Measurements from ENCODE around the gene PALM. TPM values are rescaled to one million over a fixed set of nuclear protein-coding genes. Genes with fewer than 3 reads are reported as not detected.
A peak's percentile ranks its signal among the peaks of the same experiment; 100 is the strongest.

The PALM gene
- polyA plus RNA-seq, 2 of the 4 experiments (the other 2 are of a cell fraction), result 3.0 to 15.7 TPM

- H3K27ac ChIP-seq, result peak within 1 kb of the TSS; percentile 99 to 100
- H3K9me3 ChIP-seq, result no peaks in the 10 kb centered on the region
- peak within 1 kb of the TSS; percentile 98 for H3K4me2 ChIP-seq
- FAIRE-seq, result no peak
- TF ChIP-seq E2F6 (IDR thresholded peaks at IDR 0.05; ENCODE audit: borderline replicate concordance, low read depth) (peak; percentile 34; the same call in 1 of the 2 replicates), BCL3 (IDR thresholded peaks at IDR 0.05) (peak; percentile 52; the same call in 1 of the 3 replicates), BHLHE40 (IDR thresholded peaks at IDR 0.05; ENCODE audit: low read depth, low read length) (peak; percentile 36; the same call in 1 of the 2 replicates), KDM1A (IDR thresholded peaks at IDR 0.05; ENCODE audit: low read depth) (no peak), POLR2A (IDR thresholded peaks at IDR 0.05; ENCODE audit: low read length) (peak; percentile 45), RARB (CRISPR knock-in tag; IDR thresholded peaks at IDR 0.05) (no peak), JUN (IDR thresholded peaks at IDR 0.05) (peak; percentile 47 to 73; a peak in 3 of 5 replicates)
- CTCF ChIA-PET, result interaction anchor here (0.6 to 1.9 kb wide), 7 partner anchors 55 to 260 kb away, joined by 3 to 11 read pairs (median 5); no protein-coding TSS in a partner anchor
- peak; percentile 75 for ATAC-seq
- POLR2A ChIA-PET, result interaction anchor here (0.6 to 1.4 kb wide), 8 partner anchors 14 to 107 kb away, joined by 3 to 8 read pairs (median 4); partner anchors contain the start of genes BSG, FSTL3 and MISP
- WGBS (ENCODE audit: missing lambda C conversion rate), result 0% methylated on average over 10 of the region's 97 CpGs
- peak within 1 kb of the TSS; percentile 100 for H3K4me3 ChIP-seq
- peaks cover 24% of the 10 kb centered on the region; the same call in 2 of the 3 replicates for H3K4me1 ChIP-seq
- DNase-seq (ENCODE audit: low read depth in 1 of 2, low spot score in 1 of 2), result peak; percentile 72 to 87
Observed at GRCh38 chr19:662962-663681, 45.6 kb upstream of the PALM start, which contains the start of gene RNF126. TSS of gene RNF126 (minus strand) at chr19:663214. CDS start at chr19:663121, 93 bp downstream.

- POLR2A ChIA-PET, result interaction anchor here (0.7 to 1.4 kb wide), 7 partner anchors 13 to 108 kb away, joined by 3 to 8 read pairs (median 4); partner anchors contain the start of genes BSG, FSTL3 and MISP
- CTCF ChIA-PET, result interaction anchor here (1.0 to 1.9 kb wide), 6 partner anchors 55 to 79 kb away, joined by 3 to 11 read pairs (median 6); no protein-coding TSS in a partner anchor
- TF ChIP-seq PBX3 (IDR thresholded peaks at IDR 0.05) (no peak), JUN (IDR thresholded peaks at IDR 0.05) (no peak), HDAC2 (IDR thresholded peaks at IDR 0.05) (no peak), RARB (CRISPR knock-in tag; IDR thresholded peaks at IDR 0.05) (no peak), SMC3 (IDR thresholded peaks at IDR 0.05) (no peak), TFCP2L1 (CRISPR knock-in tag; IDR thresholded peaks at IDR 0.05) (no peak), USF2 (IDR thresholded peaks at IDR 0.05) (no peak), ZC3H11A (IDR thresholded peaks at IDR 0.05) (no peak), CBX8 (IDR thresholded peaks at IDR 0.05) (no peak), MAZ (IDR thresholded peaks at IDR 0.05; ENCODE audit: borderline replicate concordance, low read depth, low read length) (no peak), TP53 (CRISPR knock-in tag; IDR thresholded peaks at IDR 0.05) (no peak), ZFP36 (IDR thresholded peaks at IDR 0.05; ENCODE audit: borderline replicate concordance, partially characterized antibody) (no peak), REST (IDR thresholded peaks at IDR 0.05) (no peak), POLR2AphosphoS2 (conservative IDR thresholded peaks at IDR 0.05; ENCODE audit: low read length) (no peak), HOXB13 (CRISPR knock-in tag; IDR thresholded peaks at IDR 0.05; ENCODE audit: low read depth) (no peak), CTCF (IDR thresholded peaks at IDR 0.05) (no peak), ESRRA (IDR thresholded peaks at IDR 0.05; ENCODE audit: borderline replicate concordance, low read length) (no peak), ZNF302 (CRISPR knock-in tag; IDR thresholded peaks at IDR 0.05) (no peak), NFE2L2 (conservative IDR thresholded peaks at IDR 0.05; ENCODE audit: low read length) (no peak), PHF8 (IDR thresholded peaks at IDR 0.05; ENCODE audit: borderline replicate concordance, low read depth) (no peak)
Observed at GRCh38 chr19:663682-664117, 45.0 kb upstream of the PALM start.

More at GRCh38 chr19:663682-664117, 45.0 kb upstream of the PALM start:
- Histone ChIP-seq H3K9me3 (no peaks in the 10 kb centered on the region), H3K4me2 (peak overlapping the region; percentile 96), H3K4me1 (peaks cover 24% of the 10 kb centered on the region; the same call in 2 of the 3 replicates), H3K27ac (peak overlapping the region; percentile 88 to 99), H3K4me3 (peak overlapping the region; percentile 100)
- DNase-seq (ENCODE audit: low read depth in 1 of 2, low spot score in 1 of 2) (no peak), ATAC-seq (peak in 1 of 2 experiments; percentile 24; a peak in 4 of 6 replicates), FAIRE-seq (no peak)
- WGBS (ENCODE audit: missing lambda C conversion rate), result 65% methylated on average over 11 of the region's 18 CpGs

Data from A549 (cell line).